MM.1S (cell line): ENCODE measurements around the gene POC1A.
A peak's percentile ranks its signal among the peaks of the same experiment; 100 is the strongest.

ENCODE experiments used
- DNase-seq: peaks from one replicate; pipeline ENCODE4 v3.0.0-alpha.2; 2015
- H2AFZ ChIP-seq: fragments of 300-600 bp; sonication (generic); 2 replicates; pipeline ENCODE4 v1.6.0; 2016; ENCODE audit warnings: antibody characterized with exemption, low read length
- H3F3A ChIP-seq: fragments of 300-600 bp; sonication (generic); 2 replicates; pipeline ENCODE4 v1.6.1; 2016; ENCODE audit warnings: mild to moderate bottlenecking, antibody characterized with exemption, low read length, moderate library complexity, mixed read lengths; ENCODE audit not compliant: insufficient read depth
- H3K27ac ChIP-seq: fragments of 300-600 bp; sonication (generic); 2 replicates; pipeline ENCODE4 v1.5.1; 2016; ENCODE audit warnings: mild to moderate bottlenecking, low read length
- H3K27me3 ChIP-seq: fragments of 300-600 bp; sonication (generic); replicated peaks from 2 replicates; pipeline ENCODE4 v1.6.0; 2016; ENCODE audit warnings: low read length; ENCODE audit not compliant: insufficient read depth
- H3K36me3 ChIP-seq: fragments of 300-600 bp; sonication (generic); replicated peaks from 2 replicates; pipeline ENCODE4 v1.6.1; 2016; ENCODE audit warnings: mild to moderate bottlenecking, low read length, mixed read lengths; ENCODE audit not compliant: insufficient read depth
- H3K4me1 ChIP-seq: fragments of 300-600 bp; sonication (generic); 2 replicates; pipeline ENCODE4 v1.6.1; 2016; ENCODE audit warnings: low read length, mixed read lengths
- H3K4me2 ChIP-seq: fragments of 300-600 bp; sonication (generic); 2 replicates; pipeline ENCODE4 v1.6.0; 2016; ENCODE audit warnings: low read depth, low read length
- H3K4me3 ChIP-seq: fragments of 300-600 bp; sonication (generic); 2 replicates; pipeline ENCODE4 v1.5.1; 2016; ENCODE audit warnings: low read length, mixed read lengths
- H3K79me2 ChIP-seq: fragments of 300-600 bp; sonication (generic); 2 replicates; pipeline ENCODE4 v1.6.1; 2016; ENCODE audit warnings: mixed run types, low read length, mixed read lengths
- H3K9ac ChIP-seq: fragments of 300-600 bp; sonication (generic); 2 replicates; pipeline ENCODE4 v1.6.1; 2016; ENCODE audit warnings: low read length, mixed read lengths
- H3K9me2 ChIP-seq: fragments of 300-600 bp; sonication (generic); replicated peaks from 2 replicates; pipeline ENCODE4 v1.6.1; 2016; ENCODE audit warnings: mild to moderate bottlenecking, low read length, mixed read lengths; ENCODE audit not compliant: insufficient read depth
- H3K9me3 ChIP-seq: fragments of 300-600 bp; sonication (generic); replicated peaks from 2 replicates; pipeline ENCODE4 v1.6.1; 2016; ENCODE audit warnings: mild to moderate bottlenecking, low read length, mixed read lengths; ENCODE audit not compliant: insufficient read depth
- H4K20me1 ChIP-seq: fragments of 300-600 bp; sonication (generic); 2 replicates; pipeline ENCODE4 v1.6.1; 2016; ENCODE audit warnings: mild to moderate bottlenecking, low read length, moderate library complexity, mixed read lengths; ENCODE audit not compliant: insufficient read depth
- CTCF ChIP-seq: fragments of 300-600 bp; sonication (generic); IDR thresholded peaks from 2 replicates; pipeline ENCODE4 v1.5.1; 2016; ENCODE audit warnings: antibody characterized with exemption, low read length, mixed read lengths
- EZH2 ChIP-seq: fragments of 300-600 bp; sonication (generic); optimal IDR thresholded peaks from 2 replicates; pipeline ENCODE3; 2017; ENCODE audit warnings: low read depth, mild to moderate bottlenecking, antibody characterized with exemption, low read length, mixed read lengths
- EZH2phosphoT487 ChIP-seq: fragments of 300-600 bp; sonication (generic); IDR thresholded peaks from 2 replicates; pipeline ENCODE4 v1.6.1; 2018; ENCODE audit warnings: antibody characterized with exemption, low read length

Gene POC1A

GRCh38 chr3:52059781-52060180, 94.4 kb downstream of the POC1A start:
- DNase-seq = no peak
- Histone ChIP-seq H3K4me1 (peaks cover 14% of the 10 kb centered on the region), H3K9ac (no peak overlapping the region), H4K20me1 (no peaks in the 10 kb centered on the region), H3K36me3 (no peaks in the 10 kb centered on the region), H3K4me3 (no peak overlapping the region), H3K79me2 (peaks cover 10% of the 10 kb centered on the region), H2AFZ (no peak overlapping the region), H3K9me2 (no peaks in the 10 kb centered on the region), H3F3A (no peaks in the 10 kb centered on the region; the same call in 1 of the 2 replicates), H3K4me2 (no peak overlapping the region), H3K27me3 (no peaks in the 10 kb centered on the region), H3K27ac (no peak overlapping the region), H3K9me3 (no peaks in the 10 kb centered on the region)
- no peak for TF ChIP-seq EZH2phosphoT487
- no peak for TF ChIP-seq EZH2
- no peak for TF ChIP-seq CTCF

- TF ChIP-seq CTCF (no peak), EZH2 (no peak), EZH2phosphoT487 (no peak)
- no peaks in the 10 kb centered on the region for H3K36me3 ChIP-seq
- peak overlapping the region; percentile 45; the same call in 1 of the 2 replicates for H3K9ac ChIP-seq
- H3K79me2 ChIP-seq = peaks cover 29% of the 10 kb centered on the region
- DNase-seq = no peak
- H3F3A ChIP-seq = no peaks in the 10 kb centered on the region; the same call in 1 of the 2 replicates
- H3K9me2 ChIP-seq = no peaks in the 10 kb centered on the region
- H2AFZ ChIP-seq = peak overlapping the region; percentile 96
- peak overlapping the region; percentile 58 for H3K4me3 ChIP-seq
- H3K27ac ChIP-seq = no peak overlapping the region
- H4K20me1 ChIP-seq = no peaks in the 10 kb centered on the region
- H3K4me1 ChIP-seq = peaks cover 19% of the 10 kb centered on the region
- no peaks in the 10 kb centered on the region for H3K27me3 ChIP-seq
- H3K4me2 ChIP-seq = peak overlapping the region; percentile 82
- no peaks in the 10 kb centered on the region for H3K9me3 ChIP-seq
These were observed 96.3 kb downstream of the POC1A start for GRCh38 chr3:52057812-52058495.

GRCh38 chr3:52056968-52057811, 97.0 kb downstream of the POC1A start:
- Histone ChIP-seq H3K9me2 (no peaks in the 10 kb centered on the region), H2AFZ (peak overlapping the region; percentile 96), H3K4me3 (peak overlapping the region; percentile 75), H3F3A (no peaks in the 10 kb centered on the region; the same call in 1 of the 2 replicates), H3K9ac (peak overlapping the region; percentile 72), H3K27me3 (no peaks in the 10 kb centered on the region), H3K9me3 (no peaks in the 10 kb centered on the region), H3K79me2 (peaks cover 33% of the 10 kb centered on the region), H3K4me1 (peaks cover 13% of the 10 kb centered on the region), H4K20me1 (no peaks in the 10 kb centered on the region), H3K27ac (peak overlapping the region; percentile 55), H3K36me3 (no peaks in the 10 kb centered on the region), H3K4me2 (peak overlapping the region; percentile 92)
- DNase-seq = peak; percentile 99
- TF ChIP-seq EZH2 (no peak), CTCF (no peak), EZH2phosphoT487 (no peak)
